Glomerular visceral epithelial cell (primary cell): ENCODE measurements around the gene ASCL3.
"Not testable (repeated sequence)": the region's sequence is repeated elsewhere in the genome, so short reads cannot be mapped to it uniquely, and the experiment has no call there.

ENCODE experiments used
- DNase-seq: peaks from one replicate; pipeline ENCODE4 v3.0.0-alpha.2; 2016; ENCODE audit errors: extremely low spot score

ASCL3 gene

GRCh38 chr11:8910649-8911026 is 32.2 kb downstream of the ASCL3 start:
- no peak for DNase-seq

GRCh38 chr11:8908099-8908498 is 34.7 kb downstream of the ASCL3 start:
- DNase-seq = no peak

DNA sequence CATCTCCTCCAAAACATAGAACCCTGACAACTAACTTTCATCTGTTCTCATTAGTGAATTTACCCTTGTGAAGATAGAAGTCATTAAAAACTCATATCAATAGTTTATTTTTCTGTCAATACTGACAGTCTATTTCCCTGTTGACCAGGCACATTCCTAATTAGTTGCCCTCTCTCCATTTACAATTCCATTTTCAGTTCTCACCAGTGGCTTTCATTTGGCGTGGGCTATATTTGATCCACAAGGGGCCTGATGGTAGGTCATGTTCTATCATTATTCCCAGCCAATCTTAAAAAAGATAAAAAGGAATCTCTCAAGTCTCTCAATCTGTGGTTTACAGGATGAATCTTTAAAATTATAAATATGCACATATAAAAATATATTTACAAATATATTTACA is 35.7 kb downstream of the ASCL3 start:
- no peak for DNase-seq

- peak; percentile 28 for DNase-seq
Observed at GRCh38 chr11:8905528-8906165, 37.2 kb downstream of the ASCL3 start.

GRCh38 chr11:8899119-8899753 is 43.6 kb downstream of the ASCL3 start:
- DNase-seq = no peak

- DNase-seq = not testable (repeated sequence)
Observed at GRCh38 chr11:8891185-8891584, 51.6 kb downstream of the ASCL3 start.
